ENCODE data around the gene YPEL2.

DNA sequence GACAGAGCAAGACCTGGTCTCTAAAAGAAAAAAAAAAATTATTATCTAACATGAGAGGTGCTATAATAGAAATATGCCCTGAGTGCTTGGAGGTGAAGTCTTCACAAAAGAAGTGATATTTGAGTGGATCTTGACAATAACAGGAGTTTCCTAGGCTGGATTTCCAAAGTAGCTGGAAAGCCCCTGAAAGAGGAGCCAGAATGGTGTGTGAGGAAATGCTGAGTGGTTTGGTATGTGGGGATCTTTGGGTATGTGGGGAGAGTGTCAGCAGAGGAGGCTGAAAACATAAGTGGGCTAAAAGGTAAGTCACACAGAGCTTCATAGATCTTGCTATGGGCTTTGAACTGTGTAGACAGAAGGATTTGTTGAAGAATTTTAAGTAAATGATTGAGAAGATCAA, 100.1 kb downstream of the YPEL2 start:
- TF ChIP-seq, protein P1, sequence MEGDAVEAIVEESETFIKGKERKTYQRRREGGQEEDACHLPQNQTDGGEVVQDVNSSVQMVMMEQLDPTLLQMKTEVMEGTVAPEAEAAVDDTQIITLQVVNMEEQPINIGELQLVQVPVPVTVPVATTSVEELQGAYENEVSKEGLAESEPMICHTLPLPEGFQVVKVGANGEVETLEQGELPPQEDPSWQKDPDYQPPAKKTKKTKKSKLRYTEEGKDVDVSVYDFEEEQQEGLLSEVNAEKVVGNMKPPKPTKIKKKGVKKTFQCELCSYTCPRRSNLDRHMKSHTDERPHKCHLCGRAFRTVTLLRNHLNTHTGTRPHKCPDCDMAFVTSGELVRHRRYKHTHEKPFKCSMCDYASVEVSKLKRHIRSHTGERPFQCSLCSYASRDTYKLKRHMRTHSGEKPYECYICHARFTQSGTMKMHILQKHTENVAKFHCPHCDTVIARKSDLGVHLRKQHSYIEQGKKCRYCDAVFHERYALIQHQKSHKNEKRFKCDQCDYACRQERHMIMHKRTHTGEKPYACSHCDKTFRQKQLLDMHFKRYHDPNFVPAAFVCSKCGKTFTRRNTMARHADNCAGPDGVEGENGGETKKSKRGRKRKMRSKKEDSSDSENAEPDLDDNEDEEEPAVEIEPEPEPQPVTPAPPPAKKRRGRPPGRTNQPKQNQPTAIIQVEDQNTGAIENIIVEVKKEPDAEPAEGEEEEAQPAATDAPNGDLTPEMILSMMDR (IDR thresholded peaks at IDR 0.05; ENCODE audit: low read depth, low read length): no peak
- no peak for TF ChIP-seq EZH2phosphoT487 (IDR thresholded peaks at IDR 0.05; ENCODE audit: low read depth)

All from OCI-LY3 (cell line).